Activated T-helper 2 cell treated with anti-CD3 and anti-CD28 coated beads, Interferon-gamma antibody, Interleukin-2, Interleukin-4, amounts not matched to agents 10 μg/mL and 5 μg/mL and 100 μg/mL, durations not matched to agents 14 hours and 24 hours and 36 hours (primary cell): ENCODE measurements around the gene ERFE. TPM values are rescaled to one million over a fixed set of nuclear protein-coding genes. Genes with fewer than 3 reads are reported as not detected.
A peak's percentile ranks its signal among the peaks of the same experiment; 100 is the strongest.

Experiments used
- DNase-seq: peaks from one replicate; pipeline ENCODE4 v3.0.0; 2021; ENCODE audit warnings: low spot score
- H3K27ac Mint-ChIP-seq: one replicate; pipeline ENCODE4 v1.8.0; 2021; ENCODE audit warnings: mixed read lengths
- H3K27me3 Mint-ChIP-seq: one replicate; pipeline ENCODE4 v1.8.0; 2021; ENCODE audit warnings: low read depth, mixed read lengths
- H3K36me3 Mint-ChIP-seq: one replicate; pipeline ENCODE4 v1.8.0; 2021; ENCODE audit warnings: low read depth, mixed read lengths
- H3K4me1 Mint-ChIP-seq: one replicate; pipeline ENCODE4 v1.8.0; 2021; ENCODE audit warnings: low read depth, mixed read lengths
- H3K4me3 Mint-ChIP-seq: one replicate; pipeline ENCODE4 v1.8.0; 2021; ENCODE audit warnings: low read depth, mild to moderate bottlenecking, moderate library complexity, mixed read lengths
- H3K9me3 Mint-ChIP-seq: one replicate; pipeline ENCODE4 v1.8.0; 2021; ENCODE audit warnings: mixed read lengths
- intact Hi-C: fragments of 100-400 bp; cut with micrococcal nuclease; formaldehyde crosslinking; loops from one replicate; pipeline ENCODE4 v1.15.1; 2023
- total RNA-seq: library from RNA; stranded (reverse); gene quantifications from 2 replicates; pipeline ENCODE4 v1.2.3, GENCODE V29; 2022

ERFE gene
- total RNA-seq, 1 donor from 2014 or later: 0.46 TPM

- intact Hi-C loops: loop anchor here (5.0 kb wide), 1 partner anchor 103 kb away; no protein-coding TSS in a partner anchor
- Mint-ChIP-seq H3K27me3 (peaks cover 19% of the 10 kb centered on the region), H3K36me3 (no peaks in the 10 kb centered on the region), H3K4me3 (peak overlapping the region; percentile 69), H3K4me1 (peaks cover 4% of the 10 kb centered on the region), H3K27ac (no peak overlapping the region), H3K9me3 (no peaks in the 10 kb centered on the region)
- DNase-seq: no peak
Observed at GRCh38 chr2:238159661-238160205, 963 bp downstream of the ERFE start.

- H3K27me3 Mint-ChIP-seq: peaks cover 25% of the 10 kb centered on the region
- DNase-seq: no peak
- peaks cover 4% of the 10 kb centered on the region for H3K4me1 Mint-ChIP-seq
- H3K9me3 Mint-ChIP-seq: no peaks in the 10 kb centered on the region
- intact Hi-C loops: loop anchor here (5.0 kb wide), 1 partner anchor 102 kb away; no protein-coding TSS in a partner anchor
- no peak overlapping the region for H3K27ac Mint-ChIP-seq
- no peak overlapping the region for H3K4me3 Mint-ChIP-seq
- H3K36me3 Mint-ChIP-seq: no peaks in the 10 kb centered on the region
Observed at GRCh38 chr2:238160206-238161129, 1.7 kb downstream of the ERFE start.

- DNase-seq: no peak
- no peak overlapping the region for H3K4me3 Mint-ChIP-seq
- peaks cover 4% of the 10 kb centered on the region for H3K4me1 Mint-ChIP-seq
- no peaks in the 10 kb centered on the region for H3K9me3 Mint-ChIP-seq
- H3K36me3 Mint-ChIP-seq: no peaks in the 10 kb centered on the region
- peaks cover 25% of the 10 kb centered on the region for H3K27me3 Mint-ChIP-seq
- H3K27ac Mint-ChIP-seq: no peak overlapping the region
- intact Hi-C loops: loop anchor here (5.0 kb wide), 1 partner anchor 101 kb away; no protein-coding TSS in a partner anchor
Observed at GRCh38 chr2:238161291-238162051, 2.7 kb downstream of the ERFE start.

GRCh38 chr2:238162251-238162845, 3.6 kb downstream of the ERFE start:
- no peaks in the 10 kb centered on the region for H3K36me3 Mint-ChIP-seq
- intact Hi-C loops: loop anchor here (5.0 kb wide), 1 partner anchor 100 kb away; no protein-coding TSS in a partner anchor
- DNase-seq: no peak
- peaks cover 25% of the 10 kb centered on the region for H3K27me3 Mint-ChIP-seq
- peaks cover 4% of the 10 kb centered on the region for H3K4me1 Mint-ChIP-seq
- H3K27ac Mint-ChIP-seq: no peak overlapping the region
- H3K9me3 Mint-ChIP-seq: no peaks in the 10 kb centered on the region
- H3K4me3 Mint-ChIP-seq: no peak overlapping the region

GRCh38 chr2:238162846-238163441, 4.2 kb downstream of the ERFE start:
- H3K27ac Mint-ChIP-seq: no peak overlapping the region
- no peaks in the 10 kb centered on the region for H3K9me3 Mint-ChIP-seq
- intact Hi-C loops: loop anchor here (5.0 kb wide), 1 partner anchor 99 kb away; no protein-coding TSS in a partner anchor
- H3K4me1 Mint-ChIP-seq: peaks cover 4% of the 10 kb centered on the region
- H3K4me3 Mint-ChIP-seq: no peak overlapping the region
- no peak for DNase-seq
- peaks cover 25% of the 10 kb centered on the region for H3K27me3 Mint-ChIP-seq
- peaks cover 5% of the 10 kb centered on the region for H3K36me3 Mint-ChIP-seq

GRCh38 chr2:238163481-238164198, 4.9 kb downstream of the ERFE start:
- H3K27ac Mint-ChIP-seq: no peak overlapping the region
- H3K27me3 Mint-ChIP-seq: peaks cover 25% of the 10 kb centered on the region
- peaks cover 4% of the 10 kb centered on the region for H3K4me1 Mint-ChIP-seq
- intact Hi-C loops: loop anchor here (5.0 kb wide), 1 partner anchor 99 kb away; no protein-coding TSS in a partner anchor
- peaks cover 8% of the 10 kb centered on the region for H3K36me3 Mint-ChIP-seq
- H3K9me3 Mint-ChIP-seq: no peaks in the 10 kb centered on the region
- DNase-seq: no peak
- H3K4me3 Mint-ChIP-seq: no peak overlapping the region

- DNase-seq: no peak
- Mint-ChIP-seq H3K4me3 (no peak overlapping the region), H3K9me3 (no peaks in the 10 kb centered on the region), H3K36me3 (peaks cover 18% of the 10 kb centered on the region), H3K27me3 (peaks cover 17% of the 10 kb centered on the region), H3K27ac (no peak overlapping the region), H3K4me1 (no peaks in the 10 kb centered on the region)
- intact Hi-C loops: loop anchor here (5.0 kb wide), 1 partner anchor 97 kb away; no protein-coding TSS in a partner anchor
Observed at GRCh38 chr2:238164906-238165287, 6.1 kb downstream of the ERFE start.

- H3K27me3 Mint-ChIP-seq: peaks cover 16% of the 10 kb centered on the region
- peaks cover 2% of the 10 kb centered on the region for H3K4me1 Mint-ChIP-seq
- H3K36me3 Mint-ChIP-seq: peaks cover 22% of the 10 kb centered on the region
- no peak overlapping the region for H3K27ac Mint-ChIP-seq
- intact Hi-C loops: no loop called here
- no peak overlapping the region for H3K4me3 Mint-ChIP-seq
- H3K9me3 Mint-ChIP-seq: no peaks in the 10 kb centered on the region
- DNase-seq: no peak
Observed at GRCh38 chr2:238165288-238165921, 6.6 kb downstream of the ERFE start.

- H3K4me3 Mint-ChIP-seq: no peak overlapping the region
- intact Hi-C loops: no loop called here
- H3K36me3 Mint-ChIP-seq: peaks cover 29% of the 10 kb centered on the region
- no peak overlapping the region for H3K27ac Mint-ChIP-seq
- peaks cover 12% of the 10 kb centered on the region for H3K27me3 Mint-ChIP-seq
- peaks cover 2% of the 10 kb centered on the region for H3K4me1 Mint-ChIP-seq
- H3K9me3 Mint-ChIP-seq: no peaks in the 10 kb centered on the region
- DNase-seq: no peak
Observed at GRCh38 chr2:238166391-238167343, 7.9 kb downstream of the ERFE start.

GRCh38 chr2:238167344-238167715, 8.6 kb downstream of the ERFE start:
- intact Hi-C loops: no loop called here
- no peak overlapping the region for H3K4me3 Mint-ChIP-seq
- no peak overlapping the region for H3K27ac Mint-ChIP-seq
- no peaks in the 10 kb centered on the region for H3K9me3 Mint-ChIP-seq
- H3K4me1 Mint-ChIP-seq: peaks cover 2% of the 10 kb centered on the region
- H3K27me3 Mint-ChIP-seq: peaks cover 12% of the 10 kb centered on the region
- no peak for DNase-seq
- H3K36me3 Mint-ChIP-seq: peaks cover 36% of the 10 kb centered on the region
